B cell (primary cell): ENCODE results near the gene USP46.

ENCODE experiments used
- EZH2 ChIP-seq: IDR thresholded peaks from 2 replicates; pipeline ENCODE4 v1.6.1; 2012; ENCODE audit warnings: borderline replicate concordance, low read depth, mild to moderate bottlenecking, moderate library complexity, low read length; ENCODE audit not compliant: insufficient read depth, poor library complexity, severe bottlenecking
- TF ChIP-seq, protein P1 (sequence below): fragments of 200-600 bp; IDR thresholded peaks from one replicate; pipeline ENCODE4 v1.8.0; 2022; ENCODE audit warnings: antibody characterized with exemption, mild to moderate bottlenecking

DNA sequence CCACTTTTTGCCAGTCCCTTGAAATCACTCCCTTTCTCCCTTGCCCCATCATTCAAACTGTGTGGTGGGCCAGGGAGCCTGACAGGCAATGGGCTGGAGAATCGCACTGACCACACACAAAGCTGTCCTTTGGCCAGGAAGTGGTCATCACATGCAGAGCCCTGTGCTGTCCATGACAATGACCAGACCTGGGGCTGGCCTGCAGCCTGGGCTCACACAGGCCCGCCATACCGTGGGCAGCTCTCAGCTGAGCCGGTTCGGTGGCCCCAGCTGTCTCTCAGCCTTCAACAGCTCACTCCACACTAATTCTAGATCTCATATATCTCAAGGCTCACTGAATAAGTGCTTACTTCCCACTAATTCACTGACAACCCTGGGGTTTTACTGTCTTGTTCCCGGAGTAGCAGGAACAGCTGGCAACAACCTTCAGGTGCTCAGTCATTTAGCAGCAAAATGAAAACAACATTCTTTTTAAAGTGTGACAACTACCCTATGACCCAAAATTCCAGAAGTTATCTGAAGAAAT is 48.0 kb downstream of the USP46 start:
- TF ChIP-seq, protein P1, sequence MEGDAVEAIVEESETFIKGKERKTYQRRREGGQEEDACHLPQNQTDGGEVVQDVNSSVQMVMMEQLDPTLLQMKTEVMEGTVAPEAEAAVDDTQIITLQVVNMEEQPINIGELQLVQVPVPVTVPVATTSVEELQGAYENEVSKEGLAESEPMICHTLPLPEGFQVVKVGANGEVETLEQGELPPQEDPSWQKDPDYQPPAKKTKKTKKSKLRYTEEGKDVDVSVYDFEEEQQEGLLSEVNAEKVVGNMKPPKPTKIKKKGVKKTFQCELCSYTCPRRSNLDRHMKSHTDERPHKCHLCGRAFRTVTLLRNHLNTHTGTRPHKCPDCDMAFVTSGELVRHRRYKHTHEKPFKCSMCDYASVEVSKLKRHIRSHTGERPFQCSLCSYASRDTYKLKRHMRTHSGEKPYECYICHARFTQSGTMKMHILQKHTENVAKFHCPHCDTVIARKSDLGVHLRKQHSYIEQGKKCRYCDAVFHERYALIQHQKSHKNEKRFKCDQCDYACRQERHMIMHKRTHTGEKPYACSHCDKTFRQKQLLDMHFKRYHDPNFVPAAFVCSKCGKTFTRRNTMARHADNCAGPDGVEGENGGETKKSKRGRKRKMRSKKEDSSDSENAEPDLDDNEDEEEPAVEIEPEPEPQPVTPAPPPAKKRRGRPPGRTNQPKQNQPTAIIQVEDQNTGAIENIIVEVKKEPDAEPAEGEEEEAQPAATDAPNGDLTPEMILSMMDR, result no peak
- no peak for TF ChIP-seq EZH2
